NCI-H2196 treated with DMSO at 0.1 percent for 48 hours (cell line): Measurements from ENCODE around the gene NFATC1.

Experiments used
- DNase-seq: peaks from one replicate; lab custom pipeline; 2025; ENCODE audit not compliant: unreplicated experiment; lab: John Stamatoyannopoulos, UW

NFATC1 gene

GRCh38 chr18:79453816-79454735, 58.3 kb downstream of the NFATC1 start:
- DNase-seq, result no peak

- no peak for DNase-seq
These were observed 59.5 kb downstream of the NFATC1 start for GRCh38 chr18:79455261-79455660.

GRCh38 chr18:79456105-79456980, 60.6 kb downstream of the NFATC1 start:
- no peak for DNase-seq

- no peak for DNase-seq
These were observed 61.5 kb downstream of the NFATC1 start for GRCh38 chr18:79457239-79457638.

- no peak for DNase-seq
These were observed 61.9 kb downstream of the NFATC1 start for GRCh38 chr18:79457652-79458051.

- DNase-seq, result no peak
These were observed 62.6 kb downstream of the NFATC1 start for GRCh38 chr18:79458131-79458838.

- no peak for DNase-seq
These were observed 63.4 kb downstream of the NFATC1 start for GRCh38 chr18:79458917-79459803.

GRCh38 chr18:79459946-79460480, 64.3 kb downstream of the NFATC1 start:
- no peak for DNase-seq

- no peak for DNase-seq
These were observed 65.0 kb downstream of the NFATC1 start for GRCh38 chr18:79460481-79461300.

- DNase-seq, result no peak
These were observed 65.9 kb downstream of the NFATC1 start for GRCh38 chr18:79461627-79462026.

GRCh38 chr18:79463424-79463960, 67.8 kb downstream of the NFATC1 start:
- no peak for DNase-seq

GRCh38 chr18:79465392-79465991, 69.8 kb downstream of the NFATC1 start:
- no peak for DNase-seq

- DNase-seq, result no peak
These were observed 70.9 kb downstream of the NFATC1 start for GRCh38 chr18:79466591-79466990.

GRCh38 chr18:79467126-79467525, 71.4 kb downstream of the NFATC1 start:
- no peak for DNase-seq

- no peak for DNase-seq
These were observed 72.5 kb downstream of the NFATC1 start for GRCh38 chr18:79468119-79468789.

- no peak for DNase-seq
These were observed 73.6 kb downstream of the NFATC1 start for GRCh38 chr18:79469309-79469708.

- no peak for DNase-seq
These were observed 74.2 kb downstream of the NFATC1 start for GRCh38 chr18:79469751-79470505.
